Testis (tissue), 2 donors: ENCODE results near the gene ARHGEF2.

Experiments used
- CTCF ChIP-seq, 3 experiments: fragments of 450-650 bp in 2 of 3; fragments of 200-600 bp in 1 of 3; sonication (generic) in 1 of 3; IDR thresholded peaks; one replicate each; pipeline ENCODE4 v1.5.1; 2016 to 2019; ENCODE audit warnings: antibody characterized with exemption in 3 of 3, mild to moderate bottlenecking in 2 of 3, moderate library complexity in 1 of 3
- POLR2A ChIP-seq: fragments of 450-650 bp; IDR thresholded peaks from one replicate; pipeline ENCODE4 v1.6.1; 2017; ENCODE audit warnings: antibody characterized with exemption, mild to moderate bottlenecking, moderate library complexity

- peak; percentile 94 to 96 (median 96) for TF ChIP-seq CTCF (IDR thresholded peaks at IDR 0.05)
- TF ChIP-seq POLR2A, result no peak
These were observed 11.1 kb upstream of the ARHGEF2 start for GRCh38 chr1:155989242-155990004.
